Activated CD4-positive, alpha-beta T cell treated with anti-CD3 and anti-CD28 coated beads for 1 hour (primary cell): ENCODE data around the gene SLFN13.
"Not testable (repeated sequence)": the region's sequence is repeated elsewhere in the genome, so short reads cannot be mapped to it uniquely, and the experiment has no call there.

Source experiments
- DNase-seq: peaks from one replicate; pipeline ENCODE4 v3.0.0-alpha.2; 2020

The SLFN13 gene

GRCh38 chr17:35448214-35448898 lies at the start of gene SLFN13:
Gene SLFN13, minus strand, starts transcription at chr17:35448766. Its CDS starts 3,086 bp downstream, at chr17:35445680.
- peak; percentile 68 for DNase-seq

- no peak for DNase-seq
Observed at GRCh38 chr17:35496451-35497290, 48.1 kb upstream of the SLFN13 start.

GRCh38 chr17:35493040-35493439 lies 44.5 kb upstream of the SLFN13 start:
- DNase-seq: no peak

GRCh38 chr17:35491417-35491816 lies 42.9 kb upstream of the SLFN13 start:
- no peak for DNase-seq

- DNase-seq: no peak
Observed at GRCh38 chr17:35489944-35490343, 41.4 kb upstream of the SLFN13 start.

GRCh38 chr17:35488991-35489390 lies 40.4 kb upstream of the SLFN13 start:
- DNase-seq: no peak

- DNase-seq: peak; percentile 60
Observed at GRCh38 chr17:35486920-35487732, 38.6 kb upstream of the SLFN13 start.

- DNase-seq: no peak
Observed at GRCh38 chr17:35479271-35479670, 30.7 kb upstream of the SLFN13 start.

- no peak for DNase-seq
Observed at GRCh38 chr17:35477248-35477647, 28.7 kb upstream of the SLFN13 start.

GRCh38 chr17:35476283-35476820 lies 27.8 kb upstream of the SLFN13 start:
- no peak for DNase-seq

GRCh38 chr17:35468475-35468874 lies 19.9 kb upstream of the SLFN13 start:
- DNase-seq: no peak

GRCh38 chr17:35467824-35468223 lies 19.3 kb upstream of the SLFN13 start:
- no peak for DNase-seq

- peak; percentile 21 for DNase-seq
Observed at GRCh38 chr17:35460354-35460851, 11.8 kb upstream of the SLFN13 start.

GRCh38 chr17:35454035-35454434 lies 5.5 kb upstream of the SLFN13 start:
- not testable (repeated sequence) for DNase-seq

- DNase-seq: no peak
Observed at GRCh38 chr17:35453171-35453570, 4.6 kb upstream of the SLFN13 start.

GRCh38 chr17:35449371-35449931 lies 885 bp upstream of the SLFN13 start:
- DNase-seq: no peak

- no peak for DNase-seq
Observed at GRCh38 chr17:35448899-35449227, 297 bp upstream of the SLFN13 start.

- no peak for DNase-seq
Observed at GRCh38 chr17:35447499-35447898, 1.1 kb downstream of the SLFN13 start.

GRCh38 chr17:35438433-35438832 lies 10.1 kb downstream of the SLFN13 start:
- DNase-seq: no peak

- peak; percentile 59 for DNase-seq
Observed at GRCh38 chr17:35433075-35433894, 15.3 kb downstream of the SLFN13 start.

- peak; percentile 13 for DNase-seq
Observed at GRCh38 chr17:35432176-35433074, 16.1 kb downstream of the SLFN13 start, which contains the start of gene SLFN12. Gene SLFN12, minus strand, starts transcription at chr17:35432500. Its CDS starts 9,472 bp downstream, at chr17:35423028.
